Measurements from ENCODE around the gene NLRP3.

DNA sequence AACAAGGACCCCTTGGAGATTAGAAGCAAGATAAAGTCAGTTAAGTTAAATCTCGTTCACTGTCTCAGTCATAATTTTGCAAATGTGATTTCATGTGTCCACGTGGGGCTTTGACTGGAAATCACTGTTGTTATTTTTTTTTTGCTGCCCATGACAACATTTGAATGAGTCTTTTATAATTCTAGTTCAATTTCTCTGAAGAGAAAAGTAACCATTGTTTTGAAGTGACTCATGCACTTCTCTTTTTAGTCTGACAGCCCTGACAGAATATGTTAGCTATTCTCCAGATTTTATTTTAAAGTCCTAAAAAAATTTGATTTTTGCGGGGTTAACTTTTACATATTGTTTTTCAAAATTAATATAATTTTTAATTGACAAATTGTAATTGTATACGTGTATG, 30.7 kb upstream of the NLRP3 start:
- TF ChIP-seq PATZ1 (CRISPR knock-in tag; IDR thresholded peaks at IDR 0.05; ENCODE audit: borderline replicate concordance), result no peak
- no peak; the same call in 1 of the 2 replicates for TF ChIP-seq TOX (CRISPR knock-in tag; IDR thresholded peaks at IDR 0.05; ENCODE audit: borderline replicate concordance)
- no peak for TF ChIP-seq ZNF8 (CRISPR knock-in tag; IDR thresholded peaks at IDR 0.05)
- TF ChIP-seq ARNTL (CRISPR knock-in tag; IDR thresholded peaks at IDR 0.05; ENCODE audit: borderline replicate concordance, low read depth), result no peak
- no peak for TF ChIP-seq ZC3H10 (CRISPR knock-in tag; IDR thresholded peaks at IDR 0.05)
- TF ChIP-seq RARB (CRISPR knock-in tag; IDR thresholded peaks at IDR 0.05), result no peak
- no peak for TF ChIP-seq ESRRG (CRISPR knock-in tag; IDR thresholded peaks at IDR 0.05)
- TF ChIP-seq ZFP3 (CRISPR knock-in tag; IDR thresholded peaks at IDR 0.05), result no peak
- no peak for TF ChIP-seq TCF4 (CRISPR knock-in tag; IDR thresholded peaks at IDR 0.05; ENCODE audit: borderline replicate concordance)
- no peak for TF ChIP-seq CSDC2 (CRISPR knock-in tag; IDR thresholded peaks at IDR 0.05)
- no peak for TF ChIP-seq CREB5 (CRISPR knock-in tag; IDR thresholded peaks at IDR 0.05; ENCODE audit: low read depth)
- TF ChIP-seq OSR1 (CRISPR knock-in tag; IDR thresholded peaks at IDR 0.05), result no peak
- no peak for TF ChIP-seq ZFP30 (CRISPR knock-in tag; IDR thresholded peaks at IDR 0.05)

All from SK-N-SH treated with all-trans-retinoic acid at 6 μM for 48 hours (cell line).